GM06990 (cell line): ENCODE data around the gene ADORA1.

ENCODE experiments used
- DNase-seq: peaks from one replicate; pipeline ENCODE4 v3.0.0-alpha.2; 2011; ENCODE audit not compliant: insufficient read length; ENCODE audit errors: extremely low read depth
- H3K27me3 ChIP-seq: replicated peaks from 2 replicates; pipeline ENCODE4 v1.6.0; 2011; ENCODE audit warnings: low read length; ENCODE audit not compliant: control insufficient read depth, insufficient read depth
- H3K36me3 ChIP-seq: 2 replicates; pipeline ENCODE4 v1.5.1; 2011; ENCODE audit warnings: low read length; ENCODE audit not compliant: control insufficient read depth, insufficient read depth
- H3K4me3 ChIP-seq: replicated peaks from 2 replicates; pipeline ENCODE4 v1.5.1; 2011; ENCODE audit warnings: low read depth, mild to moderate bottlenecking, control low read depth, low read length
- TF ChIP-seq, protein P1 (sequence below): IDR thresholded peaks from 2 replicates; pipeline ENCODE4 v1.5.1; 2011; ENCODE audit warnings: low read length, control low read depth, mild to moderate bottlenecking, inconsistent platforms; ENCODE audit not compliant: insufficient read depth, poor library complexity, severe bottlenecking

The ADORA1 gene

GRCh38 chr1:203167913-203168200 lies 40.3 kb downstream of the ADORA1 start:
- Histone ChIP-seq H3K36me3 (no peaks in the 10 kb centered on the region), H3K4me3 (no peak overlapping the region), H3K27me3 (no peaks in the 10 kb centered on the region; the same call in 1 of the 2 replicates)
- DNase-seq: no peak
- TF ChIP-seq, protein P1, sequence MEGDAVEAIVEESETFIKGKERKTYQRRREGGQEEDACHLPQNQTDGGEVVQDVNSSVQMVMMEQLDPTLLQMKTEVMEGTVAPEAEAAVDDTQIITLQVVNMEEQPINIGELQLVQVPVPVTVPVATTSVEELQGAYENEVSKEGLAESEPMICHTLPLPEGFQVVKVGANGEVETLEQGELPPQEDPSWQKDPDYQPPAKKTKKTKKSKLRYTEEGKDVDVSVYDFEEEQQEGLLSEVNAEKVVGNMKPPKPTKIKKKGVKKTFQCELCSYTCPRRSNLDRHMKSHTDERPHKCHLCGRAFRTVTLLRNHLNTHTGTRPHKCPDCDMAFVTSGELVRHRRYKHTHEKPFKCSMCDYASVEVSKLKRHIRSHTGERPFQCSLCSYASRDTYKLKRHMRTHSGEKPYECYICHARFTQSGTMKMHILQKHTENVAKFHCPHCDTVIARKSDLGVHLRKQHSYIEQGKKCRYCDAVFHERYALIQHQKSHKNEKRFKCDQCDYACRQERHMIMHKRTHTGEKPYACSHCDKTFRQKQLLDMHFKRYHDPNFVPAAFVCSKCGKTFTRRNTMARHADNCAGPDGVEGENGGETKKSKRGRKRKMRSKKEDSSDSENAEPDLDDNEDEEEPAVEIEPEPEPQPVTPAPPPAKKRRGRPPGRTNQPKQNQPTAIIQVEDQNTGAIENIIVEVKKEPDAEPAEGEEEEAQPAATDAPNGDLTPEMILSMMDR: no peak

DNA sequence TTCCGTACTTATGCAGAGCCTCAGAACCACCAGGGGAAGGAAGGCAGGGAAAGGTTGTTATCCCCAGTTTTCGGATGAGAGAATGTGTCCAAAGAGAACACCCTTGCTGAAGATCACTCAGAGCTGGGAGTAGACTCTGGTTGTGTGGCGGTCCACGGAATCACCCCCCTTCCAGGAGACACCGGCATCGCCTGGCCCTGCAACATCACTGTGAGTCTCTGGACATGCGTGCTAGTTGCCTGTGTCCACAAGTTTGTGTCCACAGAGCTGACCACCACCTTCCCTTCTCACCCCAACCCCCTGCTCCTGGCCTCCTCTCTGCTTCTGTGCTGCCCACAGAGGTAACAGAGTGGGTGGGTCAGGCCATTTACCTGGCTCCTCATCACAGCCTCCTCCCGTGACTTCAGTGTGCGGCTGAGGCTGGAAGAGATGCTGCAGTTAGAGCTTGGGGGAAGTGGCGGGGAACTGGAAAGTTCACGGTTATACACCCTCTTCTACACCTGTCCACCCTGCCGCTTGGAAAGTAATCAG lies 40.8 kb downstream of the ADORA1 start:
- H3K36me3 ChIP-seq: no peaks in the 10 kb centered on the region
- H3K27me3 ChIP-seq: no peaks in the 10 kb centered on the region; the same call in 1 of the 2 replicates
- TF ChIP-seq, protein P1: no peak
- no peak overlapping the region for H3K4me3 ChIP-seq
- DNase-seq: no peak

GRCh38 chr1:203168991-203169390 lies 41.5 kb downstream of the ADORA1 start:
- no peak for DNase-seq
- Histone ChIP-seq H3K27me3 (no peaks in the 10 kb centered on the region; the same call in 1 of the 2 replicates), H3K36me3 (no peaks in the 10 kb centered on the region), H3K4me3 (no peak overlapping the region)
- TF ChIP-seq, protein P1: no peak

- DNase-seq: no peak
- TF ChIP-seq, protein P1: no peak
- no peaks in the 10 kb centered on the region for H3K36me3 ChIP-seq
- H3K27me3 ChIP-seq: no peaks in the 10 kb centered on the region; the same call in 1 of the 2 replicates
- H3K4me3 ChIP-seq: no peak overlapping the region
Observed at GRCh38 chr1:203169770-203170520, 42.4 kb downstream of the ADORA1 start.

GRCh38 chr1:203170625-203171330 lies 43.3 kb downstream of the ADORA1 start:
- DNase-seq: no peak
- Histone ChIP-seq H3K4me3 (no peak overlapping the region), H3K36me3 (no peaks in the 10 kb centered on the region), H3K27me3 (no peaks in the 10 kb centered on the region; the same call in 1 of the 2 replicates)
- TF ChIP-seq, protein P1: no peak
